ENCODE data around the gene SMURF2. TPM values are rescaled to one million over a fixed set of nuclear protein-coding genes. Genes with fewer than 3 reads are reported as not detected.
A peak's percentile ranks its signal among the peaks of the same experiment; 100 is the strongest.

Gene SMURF2
- total RNA-seq, 1 donor from 2014 or later, result 24.6 TPM

DNA sequence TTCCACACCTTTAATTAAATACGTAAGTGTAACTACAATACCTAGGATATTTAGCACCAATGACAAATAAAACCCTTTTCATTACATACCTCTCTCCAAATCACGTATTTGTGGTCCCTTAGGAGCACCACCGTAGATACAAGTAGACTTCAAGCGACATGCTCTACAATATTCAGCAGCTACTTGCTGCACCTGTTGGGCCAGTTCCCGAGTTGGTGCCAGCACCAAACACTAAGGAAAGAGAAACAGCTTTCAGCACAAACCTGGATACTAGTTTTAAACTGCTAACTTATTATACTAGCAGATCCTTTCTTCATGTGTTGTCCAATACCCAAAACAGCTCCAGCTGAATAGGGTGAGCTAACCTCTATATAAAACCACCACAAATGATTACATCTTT lies 158.8 kb downstream of the SMURF2 start:
- no peak overlapping the region for H3K27ac Mint-ChIP-seq
- Histone ChIP-seq H3K27me3 (no peaks in the 10 kb centered on the region), H3K9me3 (ENCODE audit: low read depth) (no peaks in the 10 kb centered on the region), H3K27ac (no peak overlapping the region), H3K4me1 (peaks cover 24% of the 10 kb centered on the region), H4K20me1 (ENCODE audit: low read depth) (peaks cover 78% of the 10 kb centered on the region), H2AFZ (replicated peaks) (no peak overlapping the region), H3K9ac (no peak overlapping the region), H3K4me3 (no peak overlapping the region), H3K79me2 (ENCODE audit: low read depth) (peaks cover 86% of the 10 kb centered on the region), H3F3A (ENCODE audit: low read depth) (peaks cover 82% of the 10 kb centered on the region), H3K36me3 (peaks cover 59% of the 10 kb centered on the region), H3K4me2 (peak overlapping the region; percentile 96)
- TF ChIP-seq EZH2 (IDR thresholded peaks at IDR 0.05), result no peak
- TF ChIP-seq, protein P1, sequence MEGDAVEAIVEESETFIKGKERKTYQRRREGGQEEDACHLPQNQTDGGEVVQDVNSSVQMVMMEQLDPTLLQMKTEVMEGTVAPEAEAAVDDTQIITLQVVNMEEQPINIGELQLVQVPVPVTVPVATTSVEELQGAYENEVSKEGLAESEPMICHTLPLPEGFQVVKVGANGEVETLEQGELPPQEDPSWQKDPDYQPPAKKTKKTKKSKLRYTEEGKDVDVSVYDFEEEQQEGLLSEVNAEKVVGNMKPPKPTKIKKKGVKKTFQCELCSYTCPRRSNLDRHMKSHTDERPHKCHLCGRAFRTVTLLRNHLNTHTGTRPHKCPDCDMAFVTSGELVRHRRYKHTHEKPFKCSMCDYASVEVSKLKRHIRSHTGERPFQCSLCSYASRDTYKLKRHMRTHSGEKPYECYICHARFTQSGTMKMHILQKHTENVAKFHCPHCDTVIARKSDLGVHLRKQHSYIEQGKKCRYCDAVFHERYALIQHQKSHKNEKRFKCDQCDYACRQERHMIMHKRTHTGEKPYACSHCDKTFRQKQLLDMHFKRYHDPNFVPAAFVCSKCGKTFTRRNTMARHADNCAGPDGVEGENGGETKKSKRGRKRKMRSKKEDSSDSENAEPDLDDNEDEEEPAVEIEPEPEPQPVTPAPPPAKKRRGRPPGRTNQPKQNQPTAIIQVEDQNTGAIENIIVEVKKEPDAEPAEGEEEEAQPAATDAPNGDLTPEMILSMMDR (IDR thresholded peaks at IDR 0.05), result no peak
- TF ChIP-seq EZH2phosphoT487 (IDR thresholded peaks at IDR 0.05), result no peak
- no peaks in the 10 kb centered on the region for H3K9me3 Mint-ChIP-seq
- no peak for DNase-seq (ENCODE audit: low spot score)
- H3K4me1 Mint-ChIP-seq, result peaks cover 37% of the 10 kb centered on the region
- peaks cover 50% of the 10 kb centered on the region for H3K36me3 Mint-ChIP-seq
- peaks cover 15% of the 10 kb centered on the region for H3K27me3 Mint-ChIP-seq (ENCODE audit: insufficient read depth, low read depth)
- peak overlapping the region; percentile 12 for H3K4me3 Mint-ChIP-seq

DNA sequence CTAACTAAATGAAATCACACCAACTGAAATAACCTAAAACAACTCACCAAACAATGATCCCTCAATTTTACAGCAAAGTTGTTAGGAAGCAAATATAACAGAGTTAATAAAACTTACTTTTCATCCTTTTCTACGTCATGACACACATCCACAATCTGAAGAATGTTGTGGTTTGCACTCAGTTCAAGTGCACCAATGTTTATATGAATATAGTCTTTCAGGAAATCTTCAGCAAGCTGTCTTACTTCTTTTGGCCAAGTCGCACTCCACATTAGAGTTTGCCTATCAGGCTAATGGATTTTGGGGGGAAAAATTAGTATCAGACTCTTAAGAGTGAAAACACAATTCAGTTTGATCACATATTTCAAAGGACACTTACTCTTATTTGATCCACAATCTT lies 159.3 kb downstream of the SMURF2 start:
- Histone ChIP-seq H3K36me3 (peaks cover 55% of the 10 kb centered on the region), H2AFZ (replicated peaks) (no peak overlapping the region), H3K9ac (no peak overlapping the region), H3F3A (ENCODE audit: low read depth) (peaks cover 88% of the 10 kb centered on the region), H3K9me3 (ENCODE audit: low read depth) (no peaks in the 10 kb centered on the region), H3K4me2 (no peak overlapping the region), H3K27ac (no peak overlapping the region), H3K27me3 (no peaks in the 10 kb centered on the region), H3K4me1 (peaks cover 19% of the 10 kb centered on the region), H3K79me2 (ENCODE audit: low read depth) (peaks cover 80% of the 10 kb centered on the region), H4K20me1 (ENCODE audit: low read depth) (peaks cover 78% of the 10 kb centered on the region), H3K4me3 (no peak overlapping the region)
- TF ChIP-seq EZH2 (IDR thresholded peaks at IDR 0.05) (no peak), EZH2phosphoT487 (IDR thresholded peaks at IDR 0.05) (no peak)
- TF ChIP-seq, protein P1 (IDR thresholded peaks at IDR 0.05), result no peak
- Mint-ChIP-seq H3K27me3 (ENCODE audit: insufficient read depth, low read depth) (peaks cover 16% of the 10 kb centered on the region), H3K9me3 (no peaks in the 10 kb centered on the region), H3K36me3 (peaks cover 50% of the 10 kb centered on the region), H3K4me3 (peak overlapping the region; percentile 12), H3K4me1 (peaks cover 36% of the 10 kb centered on the region), H3K27ac (no peak overlapping the region)
- no peak for DNase-seq (ENCODE audit: low spot score)

DNA sequence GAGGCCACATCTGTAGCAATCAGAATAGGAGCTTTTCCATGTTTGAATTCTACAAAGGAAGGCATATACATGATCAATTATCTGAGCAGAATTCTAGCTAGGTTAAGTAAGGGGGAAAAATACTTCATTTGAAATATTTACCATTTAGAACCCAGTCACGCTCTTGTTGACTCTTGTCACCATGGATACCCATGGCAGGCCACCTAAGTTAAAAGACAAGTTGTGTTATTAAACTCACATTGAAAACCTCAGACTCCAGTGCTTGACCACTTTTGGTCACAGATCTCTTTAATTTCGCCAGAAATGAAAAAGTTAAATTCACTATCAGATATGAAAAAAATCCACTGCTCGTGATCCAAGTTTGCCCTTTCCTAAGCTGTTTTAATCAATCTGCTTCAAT lies 160.1 kb downstream of the SMURF2 start:
- Histone ChIP-seq H3K4me1 (peaks cover 18% of the 10 kb centered on the region), H3K4me2 (no peak overlapping the region), H3K9ac (no peak overlapping the region), H3K27ac (no peak overlapping the region), H3F3A (ENCODE audit: low read depth) (peaks cover 93% of the 10 kb centered on the region), H3K27me3 (no peaks in the 10 kb centered on the region), H2AFZ (replicated peaks) (no peak overlapping the region), H3K4me3 (no peak overlapping the region), H3K36me3 (peaks cover 55% of the 10 kb centered on the region), H4K20me1 (ENCODE audit: low read depth) (peaks cover 78% of the 10 kb centered on the region), H3K9me3 (ENCODE audit: low read depth) (no peaks in the 10 kb centered on the region), H3K79me2 (ENCODE audit: low read depth) (peaks cover 73% of the 10 kb centered on the region)
- Mint-ChIP-seq H3K4me3 (no peak overlapping the region), H3K27ac (no peak overlapping the region), H3K9me3 (no peaks in the 10 kb centered on the region), H3K36me3 (peaks cover 50% of the 10 kb centered on the region), H3K4me1 (peaks cover 36% of the 10 kb centered on the region), H3K27me3 (ENCODE audit: insufficient read depth, low read depth) (peaks cover 16% of the 10 kb centered on the region)
- TF ChIP-seq EZH2 (IDR thresholded peaks at IDR 0.05), result no peak
- TF ChIP-seq, protein P1 (IDR thresholded peaks at IDR 0.05), result no peak
- TF ChIP-seq EZH2phosphoT487 (IDR thresholded peaks at IDR 0.05), result no peak
- no peak for DNase-seq (ENCODE audit: low spot score)

All from neural progenitor cell (in vitro differentiated cells).